ENCODE data around the gene TEX29. TPM values are rescaled to one million over a fixed set of nuclear protein-coding genes. Genes with fewer than 3 reads are reported as not detected.

TEX29 gene
- total RNA-seq, 4 donors from 2014 or later: not detected

DNA sequence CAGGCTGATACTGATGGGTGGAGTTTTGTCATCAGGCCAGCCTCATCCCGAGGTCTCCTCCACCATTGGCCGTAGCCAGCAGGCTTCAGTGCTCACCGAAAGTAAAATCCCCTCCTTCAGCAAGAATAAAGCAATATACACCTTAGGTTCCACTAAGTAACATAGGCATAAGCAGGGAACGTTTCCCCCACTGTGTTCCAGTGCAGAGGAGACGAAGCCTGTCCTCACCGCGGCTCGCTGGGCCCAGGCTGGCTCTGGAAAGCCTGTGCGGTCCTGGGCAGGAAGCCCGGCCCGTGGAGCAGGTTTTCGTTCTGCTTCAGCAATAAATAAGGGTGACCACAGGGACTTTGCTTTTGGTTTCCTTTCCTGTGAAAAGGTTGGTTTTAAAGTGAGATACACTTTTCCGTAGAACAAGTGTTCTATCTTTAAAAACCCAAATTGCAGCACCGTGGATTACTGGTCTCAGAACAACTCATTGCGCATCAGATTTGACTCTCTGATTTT is 16.3 kb upstream of the TEX29 start:
- intact Hi-C loops (cut with DNase I; ENCODE audit: low total_unique reads): no loop called here
- whole genome bisulfite sequencing, 2 donors: 88 to 92% methylated on average over 15 of the region's 15 CpGs
- DNase-seq (ENCODE audit: low spot score in 2 of 2): no peak
- no peak for TF ChIP-seq POLR2A (IDR thresholded peaks at IDR 0.05)
- TF ChIP-seq, protein P1, sequence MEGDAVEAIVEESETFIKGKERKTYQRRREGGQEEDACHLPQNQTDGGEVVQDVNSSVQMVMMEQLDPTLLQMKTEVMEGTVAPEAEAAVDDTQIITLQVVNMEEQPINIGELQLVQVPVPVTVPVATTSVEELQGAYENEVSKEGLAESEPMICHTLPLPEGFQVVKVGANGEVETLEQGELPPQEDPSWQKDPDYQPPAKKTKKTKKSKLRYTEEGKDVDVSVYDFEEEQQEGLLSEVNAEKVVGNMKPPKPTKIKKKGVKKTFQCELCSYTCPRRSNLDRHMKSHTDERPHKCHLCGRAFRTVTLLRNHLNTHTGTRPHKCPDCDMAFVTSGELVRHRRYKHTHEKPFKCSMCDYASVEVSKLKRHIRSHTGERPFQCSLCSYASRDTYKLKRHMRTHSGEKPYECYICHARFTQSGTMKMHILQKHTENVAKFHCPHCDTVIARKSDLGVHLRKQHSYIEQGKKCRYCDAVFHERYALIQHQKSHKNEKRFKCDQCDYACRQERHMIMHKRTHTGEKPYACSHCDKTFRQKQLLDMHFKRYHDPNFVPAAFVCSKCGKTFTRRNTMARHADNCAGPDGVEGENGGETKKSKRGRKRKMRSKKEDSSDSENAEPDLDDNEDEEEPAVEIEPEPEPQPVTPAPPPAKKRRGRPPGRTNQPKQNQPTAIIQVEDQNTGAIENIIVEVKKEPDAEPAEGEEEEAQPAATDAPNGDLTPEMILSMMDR (IDR thresholded peaks at IDR 0.05): no peak
- H3K4me3 ChIP-seq (ENCODE audit: low read depth, poor library complexity, severe bottlenecking): no peak overlapping the region

- 96% methylated on average over 20 of the region's 20 CpGs for WGBS, 2 donors
- peak in 1 of 2 donors; percentile 60 for DNase-seq (ENCODE audit: low spot score in 2 of 2)
- no peak for TF ChIP-seq POLR2A (IDR thresholded peaks at IDR 0.05)
- TF ChIP-seq, protein P1 (IDR thresholded peaks at IDR 0.05): no peak
- no peak overlapping the region for H3K4me3 ChIP-seq (ENCODE audit: low read depth, poor library complexity, severe bottlenecking)
- intact Hi-C loops (cut with DNase I; ENCODE audit: low total_unique reads): no loop called here
Observed at GRCh38 chr13:111304603-111305289, 15.7 kb upstream of the TEX29 start.

- no peak for TF ChIP-seq POLR2A (IDR thresholded peaks at IDR 0.05)
- TF ChIP-seq, protein P1 (IDR thresholded peaks at IDR 0.05): no peak
- 96% methylated on average over 17 of the region's 17 CpGs for WGBS, 2 donors
- no peak for DNase-seq (ENCODE audit: low spot score in 2 of 2)
- intact Hi-C loops (cut with DNase I; ENCODE audit: low total_unique reads): no loop called here
- H3K4me3 ChIP-seq (ENCODE audit: low read depth, poor library complexity, severe bottlenecking): no peak overlapping the region
Observed at GRCh38 chr13:111312944-111313590, 7.4 kb upstream of the TEX29 start.

GRCh38 chr13:111313911-111314425 is 6.5 kb upstream of the TEX29 start:
- intact Hi-C loops (cut with DNase I; ENCODE audit: low total_unique reads): no loop called here
- 81 to 84% methylated on average over 14 of the region's 14 CpGs for WGBS, 2 donors
- no peak for DNase-seq (ENCODE audit: low spot score in 2 of 2)
- TF ChIP-seq, protein P1 (IDR thresholded peaks at IDR 0.05): no peak
- H3K4me3 ChIP-seq (ENCODE audit: low read depth, poor library complexity, severe bottlenecking): no peak overlapping the region

- 72 to 80% methylated on average over 6 of the region's 6 CpGs for WGBS, 2 donors
Observed at GRCh38 chr13:111314852-111315251, 5.6 kb upstream of the TEX29 start.

More at GRCh38 chr13:111314852-111315251, 5.6 kb upstream of the TEX29 start:
- no peak for DNase-seq (ENCODE audit: low spot score in 2 of 2)
- no peak overlapping the region for H3K4me3 ChIP-seq (ENCODE audit: low read depth, poor library complexity, severe bottlenecking)
- intact Hi-C loops (cut with DNase I; ENCODE audit: low total_unique reads): no loop called here
- TF ChIP-seq POLR2A (IDR thresholded peaks at IDR 0.05): no peak
- TF ChIP-seq, protein P1 (IDR thresholded peaks at IDR 0.05): no peak
